KMS-11 (cell line): Measurements from ENCODE around the gene DLGAP1.

Experiments
- H2AFZ ChIP-seq: fragments of 200-600 bp; sonication (generic); 2 replicates; pipeline ENCODE4 v1.6.1; 2016; ENCODE audit warnings: antibody characterized with exemption, mixed run types, low read depth
- H3K27ac ChIP-seq: fragments of 200-600 bp; sonication (generic); 2 replicates; pipeline ENCODE4 v1.6.1; 2016; ENCODE audit warnings: mild to moderate bottlenecking, mixed run types
- H3K27me3 ChIP-seq: fragments of 200-600 bp; sonication (generic); 2 replicates; pipeline ENCODE4 v1.6.1; 2017; ENCODE audit warnings: mild to moderate bottlenecking, low read depth, mixed run types, moderate library complexity; ENCODE audit not compliant: insufficient read depth
- H3K36me3 ChIP-seq: fragments of 200-600 bp; sonication (generic); 2 replicates; pipeline ENCODE4 v1.6.1; 2017; ENCODE audit warnings: mild to moderate bottlenecking, mixed run types; ENCODE audit not compliant: insufficient read depth
- H3K4me1 ChIP-seq: fragments of 200-600 bp; sonication (generic); 2 replicates; pipeline ENCODE4 v1.6.1; 2016; ENCODE audit warnings: mild to moderate bottlenecking, low read depth, mixed run types; ENCODE audit not compliant: poor library complexity, severe bottlenecking
- H3K4me2 ChIP-seq: fragments of 200-600 bp; sonication (generic); 2 replicates; pipeline ENCODE4 v1.7.0; 2016; ENCODE audit warnings: mild to moderate bottlenecking, mixed run types
- H3K4me3 ChIP-seq: fragments of 200-600 bp; sonication (generic); IDR thresholded peaks from 2 replicates; pipeline ENCODE4 v1.6.1; 2017; ENCODE audit warnings: low read depth, low read length, mixed read lengths; ENCODE audit not compliant: insufficient read depth
- H3K79me2 ChIP-seq: fragments of 200-600 bp; sonication (generic); 2 replicates; pipeline ENCODE4 v1.6.1; 2016; ENCODE audit warnings: low read depth, mixed run types; ENCODE audit not compliant: insufficient read depth
- H3K9ac ChIP-seq: fragments of 200-600 bp; sonication (generic); 2 replicates; pipeline ENCODE4 v1.6.1; 2016; ENCODE audit warnings: mild to moderate bottlenecking, mixed run types
- H4K20me1 ChIP-seq: fragments of 200-600 bp; sonication (generic); 2 replicates; pipeline ENCODE4 v1.6.1; 2016; ENCODE audit warnings: mild to moderate bottlenecking, mixed run types; ENCODE audit not compliant: insufficient read depth
- TF ChIP-seq, protein P1 (sequence below): fragments of 200-600 bp; sonication (generic); conservative IDR thresholded peaks from 2 replicates; pipeline ENCODE4 v1.6.1; 2017; ENCODE audit warnings: low read depth, mild to moderate bottlenecking, antibody characterized with exemption, low read length, moderate library complexity, mixed read lengths

The DLGAP1 gene

DNA sequence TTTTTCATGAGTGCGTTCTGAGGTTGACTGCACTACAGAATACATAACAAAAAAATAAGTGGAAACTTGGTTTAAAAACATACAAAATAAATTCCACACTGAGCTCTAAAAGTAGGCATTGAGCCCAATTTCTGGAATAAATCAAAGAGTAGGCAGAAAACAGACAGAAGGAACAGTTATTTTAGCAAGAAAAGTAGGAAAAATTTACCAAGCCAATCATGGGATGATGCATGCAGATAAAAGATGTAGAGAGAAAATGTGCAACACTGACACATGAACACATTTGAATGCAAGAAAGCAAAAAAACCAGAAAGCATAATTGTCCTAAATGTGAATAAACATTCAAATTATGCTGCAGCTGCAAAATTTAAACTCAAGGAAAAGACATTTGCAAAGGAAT lies 308.3 kb downstream of the DLGAP1 start:
- H2AFZ ChIP-seq, result no peak overlapping the region
- H3K4me2 ChIP-seq, result no peak overlapping the region
- H4K20me1 ChIP-seq, result no peaks in the 10 kb centered on the region
- no peaks in the 10 kb centered on the region for H3K36me3 ChIP-seq
- TF ChIP-seq, protein P1, sequence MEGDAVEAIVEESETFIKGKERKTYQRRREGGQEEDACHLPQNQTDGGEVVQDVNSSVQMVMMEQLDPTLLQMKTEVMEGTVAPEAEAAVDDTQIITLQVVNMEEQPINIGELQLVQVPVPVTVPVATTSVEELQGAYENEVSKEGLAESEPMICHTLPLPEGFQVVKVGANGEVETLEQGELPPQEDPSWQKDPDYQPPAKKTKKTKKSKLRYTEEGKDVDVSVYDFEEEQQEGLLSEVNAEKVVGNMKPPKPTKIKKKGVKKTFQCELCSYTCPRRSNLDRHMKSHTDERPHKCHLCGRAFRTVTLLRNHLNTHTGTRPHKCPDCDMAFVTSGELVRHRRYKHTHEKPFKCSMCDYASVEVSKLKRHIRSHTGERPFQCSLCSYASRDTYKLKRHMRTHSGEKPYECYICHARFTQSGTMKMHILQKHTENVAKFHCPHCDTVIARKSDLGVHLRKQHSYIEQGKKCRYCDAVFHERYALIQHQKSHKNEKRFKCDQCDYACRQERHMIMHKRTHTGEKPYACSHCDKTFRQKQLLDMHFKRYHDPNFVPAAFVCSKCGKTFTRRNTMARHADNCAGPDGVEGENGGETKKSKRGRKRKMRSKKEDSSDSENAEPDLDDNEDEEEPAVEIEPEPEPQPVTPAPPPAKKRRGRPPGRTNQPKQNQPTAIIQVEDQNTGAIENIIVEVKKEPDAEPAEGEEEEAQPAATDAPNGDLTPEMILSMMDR, result no peak
- H3K79me2 ChIP-seq, result no peaks in the 10 kb centered on the region
- no peak overlapping the region for H3K4me3 ChIP-seq
- no peak overlapping the region for H3K9ac ChIP-seq
- no peaks in the 10 kb centered on the region for H3K27me3 ChIP-seq
- no peak overlapping the region for H3K27ac ChIP-seq
- H3K4me1 ChIP-seq, result no peaks in the 10 kb centered on the region

DNA sequence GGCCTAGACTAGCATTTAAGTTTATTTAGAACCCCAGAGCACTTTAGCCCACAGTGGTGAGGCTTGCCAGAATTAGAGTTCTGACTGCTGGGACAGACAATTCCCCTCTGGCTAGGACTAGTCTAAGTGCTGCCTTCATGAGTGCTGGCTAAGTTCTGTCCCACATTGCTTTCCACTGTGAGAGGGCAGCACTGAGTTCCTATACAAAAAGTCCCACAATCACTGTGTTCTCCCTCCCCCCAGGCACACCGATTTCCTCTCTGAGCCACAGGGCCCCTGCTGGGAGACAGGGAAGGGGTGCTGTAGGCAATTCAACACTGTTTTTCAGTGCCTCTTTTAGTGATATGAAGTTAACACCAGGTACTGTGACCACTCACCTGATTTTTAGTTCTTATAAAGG lies 310.9 kb downstream of the DLGAP1 start:
- TF ChIP-seq, protein P1, result no peak
- no peaks in the 10 kb centered on the region for H4K20me1 ChIP-seq
- H3K27ac ChIP-seq, result no peak overlapping the region
- H3K4me2 ChIP-seq, result no peak overlapping the region
- H3K79me2 ChIP-seq, result no peaks in the 10 kb centered on the region
- no peaks in the 10 kb centered on the region for H3K36me3 ChIP-seq
- no peaks in the 10 kb centered on the region for H3K4me1 ChIP-seq
- H3K27me3 ChIP-seq, result no peaks in the 10 kb centered on the region
- H2AFZ ChIP-seq, result no peak overlapping the region
- H3K4me3 ChIP-seq, result no peak overlapping the region
- no peak overlapping the region for H3K9ac ChIP-seq

DNA sequence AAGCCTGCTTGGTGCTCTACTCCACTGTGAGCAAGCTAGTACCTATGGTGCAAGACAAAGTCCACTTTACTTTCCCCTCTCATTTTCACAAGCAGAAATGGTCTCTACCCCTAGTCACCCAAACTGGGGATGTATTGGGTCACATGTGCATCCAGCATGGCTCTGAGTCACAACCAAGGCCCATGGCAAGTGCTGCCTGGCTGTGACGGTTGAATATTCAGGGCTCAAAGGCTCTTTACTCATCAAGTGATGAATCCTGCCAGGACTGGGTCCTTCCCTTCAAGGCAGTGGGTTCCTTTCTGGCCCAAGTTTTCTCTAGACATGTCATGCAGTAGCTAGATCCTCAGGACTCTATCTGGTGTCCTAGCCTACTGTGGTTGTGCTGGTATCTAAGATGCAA lies 311.5 kb downstream of the DLGAP1 start:
- H2AFZ ChIP-seq, result no peak overlapping the region
- H3K27me3 ChIP-seq, result no peaks in the 10 kb centered on the region
- H3K36me3 ChIP-seq, result no peaks in the 10 kb centered on the region
- H3K4me1 ChIP-seq, result no peaks in the 10 kb centered on the region
- H3K9ac ChIP-seq, result no peak overlapping the region
- H3K27ac ChIP-seq, result no peak overlapping the region
- no peak overlapping the region for H3K4me3 ChIP-seq
- TF ChIP-seq, protein P1, result no peak
- no peaks in the 10 kb centered on the region for H3K79me2 ChIP-seq
- no peak overlapping the region for H3K4me2 ChIP-seq
- H4K20me1 ChIP-seq, result no peaks in the 10 kb centered on the region

DNA sequence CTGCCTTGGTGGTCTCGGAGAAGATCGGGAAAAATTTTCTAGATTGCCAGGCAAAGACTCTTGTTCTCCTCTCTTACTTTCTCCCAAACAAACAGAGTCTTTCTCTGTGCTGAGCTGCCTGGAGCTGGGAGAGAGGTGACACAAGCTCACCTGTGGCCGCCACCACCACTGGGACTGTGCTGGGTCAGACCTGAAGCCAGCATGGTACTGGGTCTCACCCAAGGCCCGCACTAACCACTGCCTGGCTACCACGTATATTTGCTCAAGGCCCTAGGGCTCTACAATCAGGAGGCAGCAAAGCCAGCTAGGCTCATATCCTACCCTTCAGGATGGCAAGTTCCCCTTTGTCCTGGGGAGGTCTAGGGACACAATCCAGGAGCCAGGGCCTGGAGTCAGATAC lies 312.2 kb downstream of the DLGAP1 start:
- TF ChIP-seq, protein P1, result no peak
- Histone ChIP-seq H3K27ac (no peak overlapping the region), H3K79me2 (no peaks in the 10 kb centered on the region), H3K36me3 (no peaks in the 10 kb centered on the region), H2AFZ (no peak overlapping the region), H3K4me3 (no peak overlapping the region), H3K9ac (no peak overlapping the region), H3K4me2 (no peak overlapping the region), H3K27me3 (no peaks in the 10 kb centered on the region), H3K4me1 (no peaks in the 10 kb centered on the region), H4K20me1 (no peaks in the 10 kb centered on the region)

DNA sequence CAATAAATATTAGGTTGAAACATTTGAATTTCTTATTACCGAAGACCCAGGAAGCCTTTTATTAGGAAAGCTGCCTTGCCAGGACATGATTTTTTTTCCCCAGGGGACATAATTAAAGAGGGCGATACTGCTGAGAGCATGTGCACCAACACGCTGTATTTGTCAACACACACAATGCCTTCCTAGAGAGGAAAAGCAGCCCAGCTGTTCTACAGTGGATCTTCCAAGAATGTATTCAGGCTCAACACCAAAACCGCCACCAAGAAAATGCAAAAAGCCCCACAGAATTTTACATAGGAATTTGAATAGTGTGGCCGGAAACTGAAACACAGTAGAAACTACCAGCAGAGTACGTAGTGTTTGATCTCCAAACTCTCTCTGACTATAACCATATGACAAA lies 320.4 kb downstream of the DLGAP1 start:
- Histone ChIP-seq H3K79me2 (no peaks in the 10 kb centered on the region), H3K9ac (no peak overlapping the region), H4K20me1 (no peaks in the 10 kb centered on the region), H3K4me2 (no peak overlapping the region), H3K27ac (no peak overlapping the region), H2AFZ (no peak overlapping the region), H3K36me3 (no peaks in the 10 kb centered on the region), H3K4me1 (no peaks in the 10 kb centered on the region), H3K4me3 (no peak overlapping the region), H3K27me3 (no peaks in the 10 kb centered on the region)
- TF ChIP-seq, protein P1, result no peak
